ENCODE measurements around the gene TMED9.

Gene TMED9

DNA sequence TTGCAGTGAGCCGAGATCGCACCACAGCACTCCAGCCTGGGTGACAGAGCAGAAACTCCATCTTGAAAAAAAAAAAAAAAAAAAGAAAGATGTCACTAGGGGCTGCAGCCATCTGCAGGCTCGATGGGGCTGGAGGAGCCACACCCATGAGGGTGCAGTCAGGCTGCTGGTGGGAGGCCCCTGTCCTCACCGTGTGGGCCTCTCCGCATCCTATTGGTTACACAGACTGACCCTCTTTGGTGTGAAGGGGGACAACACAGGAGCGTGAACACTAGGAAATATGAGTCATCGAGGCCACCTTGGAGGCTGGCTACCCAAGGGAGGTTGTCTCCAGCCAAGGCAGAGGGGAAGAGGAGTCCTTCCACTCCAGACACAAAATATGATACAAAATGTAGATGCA, 23.7 kb upstream of the TMED9 start:
- no peaks in the 10 kb centered on the region for H3K79me1 ChIP-seq (ENCODE audit: low read length)

DNA sequence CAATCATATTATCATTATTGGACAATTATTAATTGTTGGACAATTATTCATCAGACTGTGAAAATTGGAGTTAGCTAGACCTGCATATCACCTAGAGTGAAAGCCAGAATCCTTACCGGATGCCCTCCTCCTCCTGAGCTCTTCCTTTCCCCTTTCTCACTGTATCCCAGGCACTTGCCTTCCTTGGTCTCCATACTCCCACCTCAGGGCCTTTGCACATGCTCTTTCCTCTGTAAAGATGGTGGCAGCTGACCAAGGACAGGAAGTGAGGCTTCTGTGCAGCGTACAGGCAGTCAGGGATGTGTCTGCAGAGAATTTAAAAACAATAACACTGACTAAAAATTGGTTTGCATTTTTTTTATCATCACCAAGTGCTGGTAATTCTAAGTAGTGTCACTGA, 22.1 kb upstream of the TMED9 start:
- Histone ChIP-seq H3K9me3 (ENCODE audit: insufficient read depth, low read depth, low read length) (no peaks in the 10 kb centered on the region), H3K79me2 (ENCODE audit: control insufficient read depth, insufficient read depth, low read length, poor library complexity) (no peaks in the 10 kb centered on the region), H4K12ac (ENCODE audit: low read depth, low read length) (no peak overlapping the region), H3K36me3 (ENCODE audit: control insufficient read depth in 1 of 2, insufficient read depth in 2 of 2, low read length in 2 of 2) (no peaks in the 10 kb centered on the region), H3K18ac (ENCODE audit: low read length) (no peak overlapping the region), H3K4me2 (ENCODE audit: low read length) (no peak overlapping the region), H3K23ac (ENCODE audit: low read length) (no peak overlapping the region), H3K4me1 (ENCODE audit: control insufficient read depth in 1 of 2, insufficient read depth in 2 of 2, low read length in 2 of 2) (no peaks in the 10 kb centered on the region), H3K27ac (ENCODE audit: low read depth, low read length) (no peak overlapping the region), H4K8ac (ENCODE audit: low read depth, low read length) (no peak overlapping the region), H3K4me3 (ENCODE audit: low read depth, low read length) (no peak overlapping the region), H2BK5ac (ENCODE audit: low read depth, low read length, poor library complexity) (no peak overlapping the region), H2AK5ac (ENCODE audit: low read length) (no peak overlapping the region), H3K4ac (ENCODE audit: low read depth, low read length) (no peak overlapping the region), H2AFZ (ENCODE audit: insufficient read depth, low read length, poor library complexity) (no peak overlapping the region), H3K9ac (ENCODE audit: low read length) (no peak overlapping the region), H4K91ac (ENCODE audit: low read depth, low read length) (no peak overlapping the region), H3K27me3 (ENCODE audit: insufficient read depth, low read length) (no peaks in the 10 kb centered on the region), H2BK12ac (ENCODE audit: low read length) (no peak overlapping the region), H2BK120ac (ENCODE audit: insufficient read depth, low read length, poor library complexity) (no peak overlapping the region), H3K79me1 (ENCODE audit: low read length) (no peaks in the 10 kb centered on the region), H3K14ac (ENCODE audit: low read length) (no peak overlapping the region)
- no CpG with 5 or more reads among the region's 2 CpGs for WGBS (ENCODE audit: extremely low coverage, insufficient coverage, insufficient read length)
- no peak for DNase-seq

More for the DNA sequence above, 23.7 kb upstream of the TMED9 start:
- Histone ChIP-seq H4K8ac (ENCODE audit: low read depth, low read length) (no peak overlapping the region), H3K18ac (ENCODE audit: low read length) (no peak overlapping the region), H3K27me3 (ENCODE audit: insufficient read depth, low read length) (no peaks in the 10 kb centered on the region), H3K9ac (ENCODE audit: low read length) (peak overlapping the region; percentile 26), H2AFZ (ENCODE audit: insufficient read depth, low read length, poor library complexity) (no peak overlapping the region), H3K4me1 (ENCODE audit: control insufficient read depth in 1 of 2, insufficient read depth in 2 of 2, low read length in 2 of 2) (no peaks in the 10 kb centered on the region), H3K9me3 (ENCODE audit: insufficient read depth, low read depth, low read length) (no peaks in the 10 kb centered on the region), H2BK5ac (ENCODE audit: low read depth, low read length, poor library complexity) (no peak overlapping the region), H2BK12ac (ENCODE audit: low read length) (no peak overlapping the region), H4K91ac (ENCODE audit: low read depth, low read length) (no peak overlapping the region), H3K79me2 (ENCODE audit: control insufficient read depth, insufficient read depth, low read length, poor library complexity) (no peaks in the 10 kb centered on the region), H3K27ac (ENCODE audit: low read depth, low read length) (no peak overlapping the region), H2AK5ac (ENCODE audit: low read length) (no peak overlapping the region), H2BK120ac (ENCODE audit: insufficient read depth, low read length, poor library complexity) (no peak overlapping the region), H3K4me2 (ENCODE audit: low read length) (no peak overlapping the region), H3K23ac (ENCODE audit: low read length) (no peak overlapping the region), H3K4ac (ENCODE audit: low read depth, low read length) (no peak overlapping the region), H3K36me3 (ENCODE audit: control insufficient read depth in 1 of 2, insufficient read depth in 2 of 2, low read length in 2 of 2) (no peaks in the 10 kb centered on the region), H3K4me3 (ENCODE audit: low read depth, low read length) (no peak overlapping the region), H3K14ac (ENCODE audit: low read length) (no peak overlapping the region), H4K12ac (ENCODE audit: low read depth, low read length) (no peak overlapping the region)
- WGBS (ENCODE audit: extremely low coverage, insufficient coverage, insufficient read length) = no CpG with 5 or more reads among the region's 7 CpGs
- DNase-seq = no peak

DNA sequence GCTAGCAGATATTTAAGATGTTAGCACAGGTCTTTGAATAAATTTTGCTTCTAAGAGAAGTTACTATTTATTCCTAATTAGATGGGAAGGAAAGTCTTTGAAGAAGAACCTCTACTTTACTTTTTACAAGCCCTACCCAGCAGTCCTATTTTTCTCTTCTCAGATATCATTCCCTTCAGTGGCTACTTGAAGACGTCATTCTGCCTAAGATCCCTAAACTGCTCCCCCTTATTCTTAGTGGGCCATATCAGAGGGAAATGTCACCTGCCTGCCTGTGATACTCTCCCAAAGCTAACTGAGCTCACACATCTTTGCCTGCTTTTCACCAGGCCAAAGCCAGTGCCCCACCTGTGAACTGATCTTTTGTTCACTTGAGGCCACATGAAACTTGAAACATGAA, 16.5 kb upstream of the TMED9 start:
- H4K8ac ChIP-seq (ENCODE audit: low read depth, low read length) = no peak overlapping the region
- H3K79me1 ChIP-seq (ENCODE audit: low read length) = no peaks in the 10 kb centered on the region
- no peak overlapping the region for H4K12ac ChIP-seq (ENCODE audit: low read depth, low read length)
- no peaks in the 10 kb centered on the region for H3K9me3 ChIP-seq (ENCODE audit: insufficient read depth, low read depth, low read length)
- H3K18ac ChIP-seq (ENCODE audit: low read length) = no peak overlapping the region
- H2BK12ac ChIP-seq (ENCODE audit: low read length) = no peak overlapping the region
- no peaks in the 10 kb centered on the region for H3K36me3 ChIP-seq (ENCODE audit: control insufficient read depth in 1 of 2, insufficient read depth in 2 of 2, low read length in 2 of 2)
- no peak overlapping the region for H3K27ac ChIP-seq (ENCODE audit: low read depth, low read length)
- no peak overlapping the region for H4K91ac ChIP-seq (ENCODE audit: low read depth, low read length)
- no peak overlapping the region for H2AFZ ChIP-seq (ENCODE audit: insufficient read depth, low read length, poor library complexity)
- H3K79me2 ChIP-seq (ENCODE audit: control insufficient read depth, insufficient read depth, low read length, poor library complexity) = no peaks in the 10 kb centered on the region
- H3K27me3 ChIP-seq (ENCODE audit: insufficient read depth, low read length) = no peaks in the 10 kb centered on the region
- H3K9ac ChIP-seq (ENCODE audit: low read length) = no peak overlapping the region
- no peak overlapping the region for H3K4ac ChIP-seq (ENCODE audit: low read depth, low read length)
- no CpG with 5 or more reads among the region's 1 CpG for WGBS (ENCODE audit: extremely low coverage, insufficient coverage, insufficient read length)
- no peak overlapping the region for H2BK120ac ChIP-seq (ENCODE audit: insufficient read depth, low read length, poor library complexity)
- no peak overlapping the region for H3K4me3 ChIP-seq (ENCODE audit: low read depth, low read length)
- DNase-seq = no peak
- no peaks in the 10 kb centered on the region for H3K4me1 ChIP-seq (ENCODE audit: control insufficient read depth in 1 of 2, insufficient read depth in 2 of 2, low read length in 2 of 2)
- H3K14ac ChIP-seq (ENCODE audit: low read length) = no peak overlapping the region
- no peak overlapping the region for H3K4me2 ChIP-seq (ENCODE audit: low read length)
- no peak overlapping the region for H2BK5ac ChIP-seq (ENCODE audit: low read depth, low read length, poor library complexity)
- H2AK5ac ChIP-seq (ENCODE audit: low read length) = no peak overlapping the region
- no peak overlapping the region for H3K23ac ChIP-seq (ENCODE audit: low read length)

DNA sequence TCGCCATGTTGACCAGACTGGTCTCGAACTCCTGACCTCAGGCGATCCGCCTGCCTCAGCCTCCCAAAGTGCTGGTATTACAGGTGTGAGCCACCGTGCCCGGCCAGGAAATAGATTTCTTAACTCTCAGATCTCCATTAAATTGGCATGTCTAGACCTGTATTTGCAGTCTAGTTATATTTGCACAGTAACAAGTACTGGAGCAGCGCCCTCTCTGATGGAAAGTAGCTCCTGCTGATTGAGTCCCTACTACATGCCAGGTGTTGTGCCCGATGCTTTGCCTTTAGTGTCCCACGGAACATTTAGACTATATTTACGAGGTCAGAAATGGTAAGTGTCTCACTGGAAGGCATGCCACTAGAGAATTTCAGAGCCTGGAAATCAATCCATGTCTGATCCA, 15.8 kb upstream of the TMED9 start:
- H3K4me3 ChIP-seq (ENCODE audit: low read depth, low read length) = no peak overlapping the region

More for the DNA sequence above, 15.8 kb upstream of the TMED9 start:
- Histone ChIP-seq H3K27ac (ENCODE audit: low read depth, low read length) (no peak overlapping the region), H3K14ac (ENCODE audit: low read length) (no peak overlapping the region), H2BK120ac (ENCODE audit: insufficient read depth, low read length, poor library complexity) (no peak overlapping the region), H4K8ac (ENCODE audit: low read depth, low read length) (no peak overlapping the region), H2AFZ (ENCODE audit: insufficient read depth, low read length, poor library complexity) (no peak overlapping the region), H3K18ac (ENCODE audit: low read length) (no peak overlapping the region), H3K9ac (ENCODE audit: low read length) (no peak overlapping the region), H3K23ac (ENCODE audit: low read length) (no peak overlapping the region), H3K4ac (ENCODE audit: low read depth, low read length) (no peak overlapping the region), H3K79me2 (ENCODE audit: control insufficient read depth, insufficient read depth, low read length, poor library complexity) (no peaks in the 10 kb centered on the region), H3K79me1 (ENCODE audit: low read length) (no peaks in the 10 kb centered on the region), H2BK12ac (ENCODE audit: low read length) (no peak overlapping the region), H3K4me2 (ENCODE audit: low read length) (no peak overlapping the region), H3K4me1 (ENCODE audit: control insufficient read depth in 1 of 2, insufficient read depth in 2 of 2, low read length in 2 of 2) (no peaks in the 10 kb centered on the region), H2AK5ac (ENCODE audit: low read length) (no peak overlapping the region), H4K91ac (ENCODE audit: low read depth, low read length) (no peak overlapping the region), H3K27me3 (ENCODE audit: insufficient read depth, low read length) (no peaks in the 10 kb centered on the region), H4K12ac (ENCODE audit: low read depth, low read length) (no peak overlapping the region), H3K9me3 (ENCODE audit: insufficient read depth, low read depth, low read length) (no peaks in the 10 kb centered on the region), H2BK5ac (ENCODE audit: low read depth, low read length, poor library complexity) (no peak overlapping the region), H3K36me3 (ENCODE audit: control insufficient read depth in 1 of 2, insufficient read depth in 2 of 2, low read length in 2 of 2) (no peaks in the 10 kb centered on the region)
- no peak for DNase-seq
- WGBS (ENCODE audit: extremely low coverage, insufficient coverage, insufficient read length) = no CpG with 5 or more reads among the region's 10 CpGs
